ENCODE data around the gene GADD45GIP1.

DNA sequence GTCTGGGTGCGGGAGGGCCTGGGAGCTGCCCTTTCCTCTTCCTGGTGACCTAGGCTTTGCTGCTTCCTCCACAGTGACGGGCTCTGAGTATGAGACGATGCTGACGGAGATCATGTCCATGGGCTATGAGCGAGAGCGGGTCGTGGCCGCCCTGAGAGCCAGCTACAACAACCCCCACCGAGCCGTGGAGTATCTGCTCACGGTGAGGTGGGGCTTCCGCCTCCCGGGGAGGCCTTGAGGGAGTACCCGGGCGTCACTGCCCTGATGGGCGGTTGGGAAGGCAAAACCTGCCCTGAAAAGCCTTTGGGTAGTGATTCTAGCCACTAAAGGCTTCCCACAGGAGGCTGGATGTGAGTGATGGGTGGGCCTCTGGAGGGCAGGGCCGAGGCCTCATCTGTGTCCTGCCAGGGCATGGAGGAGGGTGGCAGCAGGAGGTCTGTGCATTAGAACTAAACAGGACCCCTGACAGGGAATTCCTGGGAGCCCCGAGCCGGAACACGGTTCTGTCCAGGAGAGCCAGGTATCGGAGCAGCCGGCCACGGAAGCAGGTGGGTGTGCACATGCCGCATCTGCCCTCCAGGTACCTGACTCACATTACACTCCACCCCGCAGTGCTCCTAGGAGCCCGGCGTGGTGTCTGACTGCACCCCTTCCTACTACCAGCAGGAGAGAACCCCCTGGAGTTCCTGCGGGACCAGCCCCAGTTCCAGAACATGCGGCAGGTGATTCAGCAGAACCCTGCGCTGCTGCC is 8.2 kb downstream of the GADD45GIP1 start:
- TF ChIP-seq CTCF (IDR thresholded peaks at IDR 0.05) = no peak
- no peak for TF ChIP-seq POLR2A (IDR thresholded peaks at IDR 0.05)
